Activated CD8-positive, alpha-beta memory T cell treated with anti-CD3 and anti-CD28 coated beads, Interleukin-2, amount 50 U/mL, for 24 hours (primary cell): ENCODE data around the gene ARPC5L.
A peak's percentile ranks its signal among the peaks of the same experiment; 100 is the strongest.

Source experiments
- DNase-seq: peaks from one replicate; pipeline ENCODE4 v3.0.0-alpha.2; 2020; ENCODE audit errors: extremely low read depth

The ARPC5L gene

GRCh38 chr9:124868511-124869465 is 6.9 kb downstream of the ARPC5L start:
- DNase-seq, result peak; percentile 78

- DNase-seq, result no peak
Observed at GRCh38 chr9:124869466-124869985, 7.6 kb downstream of the ARPC5L start.

GRCh38 chr9:124869986-124870560 is 8.1 kb downstream of the ARPC5L start:
- DNase-seq, result peak; percentile 76

GRCh38 chr9:124870723-124871122 is 8.8 kb downstream of the ARPC5L start:
- no peak for DNase-seq

- no peak for DNase-seq
Observed at GRCh38 chr9:124871156-124871561, 9.2 kb downstream of the ARPC5L start.

- DNase-seq, result no peak
Observed at GRCh38 chr9:124873664-124874063, 11.7 kb downstream of the ARPC5L start.

- DNase-seq, result no peak
Observed at GRCh38 chr9:124875501-124875900, 13.6 kb downstream of the ARPC5L start.

- DNase-seq, result no peak
Observed at GRCh38 chr9:124877021-124877782, 15.3 kb downstream of the ARPC5L start.

- no peak for DNase-seq
Observed at GRCh38 chr9:124878021-124878420, 16.1 kb downstream of the ARPC5L start.

- DNase-seq, result no peak
Observed at GRCh38 chr9:124878518-124878917, 16.6 kb downstream of the ARPC5L start.

- DNase-seq, result no peak
Observed at GRCh38 chr9:124879226-124879625, 17.3 kb downstream of the ARPC5L start.

GRCh38 chr9:124880501-124880900 is 18.6 kb downstream of the ARPC5L start:
- DNase-seq, result no peak

- DNase-seq, result no peak
Observed at GRCh38 chr9:124881138-124881743, 19.3 kb downstream of the ARPC5L start.

GRCh38 chr9:124882231-124882630 is 20.3 kb downstream of the ARPC5L start:
- no peak for DNase-seq

- no peak for DNase-seq
Observed at GRCh38 chr9:124884376-124884775, 22.4 kb downstream of the ARPC5L start.

- DNase-seq, result no peak
Observed at GRCh38 chr9:124885551-124885950, 23.6 kb downstream of the ARPC5L start.

- DNase-seq, result no peak
Observed at GRCh38 chr9:124886461-124886860, 24.5 kb downstream of the ARPC5L start.

GRCh38 chr9:124886866-124887492 is 25.0 kb downstream of the ARPC5L start:
- no peak for DNase-seq

- no peak for DNase-seq
Observed at GRCh38 chr9:124887832-124888231, 25.9 kb downstream of the ARPC5L start.

GRCh38 chr9:124889006-124889405 is 27.1 kb downstream of the ARPC5L start:
- no peak for DNase-seq

- no peak for DNase-seq
Observed at GRCh38 chr9:124890179-124890578, 28.2 kb downstream of the ARPC5L start.
